Left ventricle myocardium inferior (tissue), 1 donor: ENCODE data around the gene DVL2. TPM values are rescaled to one million over a fixed set of nuclear protein-coding genes. Genes with fewer than 3 reads are reported as not detected.
A peak's percentile ranks its signal among the peaks of the same experiment; 100 is the strongest.

Experiments used
- DNase-seq: peaks from one replicate; pipeline ENCODE4 v3.0.0-alpha.2; 2020
- H3K27ac ChIP-seq: fragments of 200-600 bp; replicated peaks from 2 replicates; pipeline ENCODE4 v1.8.0; 2021
- H3K27me3 ChIP-seq: fragments of 200-600 bp; 2 replicates; pipeline ENCODE4 v1.8.0; 2021; ENCODE audit warnings: low read depth
- H3K36me3 ChIP-seq: fragments of 200-600 bp; 2 replicates; pipeline ENCODE4 v1.8.0; 2021
- H3K4me1 ChIP-seq: fragments of 200-600 bp; 2 replicates; pipeline ENCODE4 v1.8.0; 2021
- H3K4me3 ChIP-seq: fragments of 200-600 bp; 2 replicates; pipeline ENCODE4 v1.8.0; 2021; ENCODE audit warnings: mild to moderate bottlenecking, moderate library complexity
- H3K9me3 ChIP-seq: fragments of 200-600 bp; replicated peaks from 2 replicates; pipeline ENCODE4 v1.8.0; 2021
- CTCF ChIP-seq: fragments of 200-600 bp; IDR thresholded peaks from 2 replicates; pipeline ENCODE4 v1.8.0; 2021; ENCODE audit warnings: antibody characterized with exemption, mild to moderate bottlenecking, borderline replicate concordance
- intact Hi-C: fragments of 100-400 bp; cut with micrococcal nuclease; formaldehyde crosslinking; loops from one replicate; pipeline ENCODE4 v1.11.0; 2022
- total RNA-seq: library from RNA; stranded (reverse); fragmentation: NEBNext Ultra II Directional; extraction: Animal tissue kit (Norgen Biotek cat#: 25700); gene quantifications from one replicate; pipeline ENCODE4 v1.2.1, GENCODE V29; 2021
- donor health status: DM: no; HTN: yes; CAD: no; lungs with severe emphysema.

DVL2 gene
- total RNA-seq, 1 donor from 2014 or later, result 19.8 TPM

- Histone ChIP-seq H3K4me3 (peak within 1 kb of the TSS; percentile 85), H3K36me3 (peaks cover 45% of the 10 kb centered on the region), H3K4me1 (peaks cover 97% of the 10 kb centered on the region), H3K27ac (peak within 1 kb of the TSS; percentile 98), H3K9me3 (no peaks in the 10 kb centered on the region), H3K27me3 (no peaks in the 10 kb centered on the region)
- intact Hi-C loops, result no loop called here
- peak; percentile 95 for DNase-seq
- no peak for TF ChIP-seq CTCF
Observed at GRCh38 chr17:7219812-7220592, 14.3 kb downstream of the DVL2 start, which contains the start of the genes ACADVL and DLG4. TSS of gene ACADVL (plus strand) at chr17:7219938. CDS start at chr17:7219985, 47 bp downstream. TSS of gene DLG4 (minus strand) at chr17:7219836.

GRCh38 chr17:7219229-7219811, 15.0 kb downstream of the DVL2 start:
- H3K27ac ChIP-seq, result peak overlapping the region; percentile 98
- intact Hi-C loops, result no loop called here
- DNase-seq, result no peak
- peaks cover 97% of the 10 kb centered on the region for H3K4me1 ChIP-seq
- no peaks in the 10 kb centered on the region for H3K9me3 ChIP-seq
- peaks cover 38% of the 10 kb centered on the region for H3K36me3 ChIP-seq
- TF ChIP-seq CTCF, result no peak
- no peaks in the 10 kb centered on the region for H3K27me3 ChIP-seq
- H3K4me3 ChIP-seq, result peak overlapping the region; percentile 85

GRCh38 chr17:7218758-7219157, 15.6 kb downstream of the DVL2 start:
- no peaks in the 10 kb centered on the region for H3K9me3 ChIP-seq
- H3K4me3 ChIP-seq, result no peak overlapping the region
- no peak for TF ChIP-seq CTCF
- DNase-seq, result no peak
- intact Hi-C loops, result no loop called here
- peaks cover 32% of the 10 kb centered on the region for H3K36me3 ChIP-seq
- H3K27ac ChIP-seq, result peak overlapping the region; percentile 98
- H3K27me3 ChIP-seq, result no peaks in the 10 kb centered on the region
- peaks cover 97% of the 10 kb centered on the region for H3K4me1 ChIP-seq

GRCh38 chr17:7218166-7218565, 16.2 kb downstream of the DVL2 start:
- H3K36me3 ChIP-seq, result peaks cover 26% of the 10 kb centered on the region
- H3K27me3 ChIP-seq, result no peaks in the 10 kb centered on the region
- peak overlapping the region; percentile 81 for H3K4me3 ChIP-seq
- peaks cover 93% of the 10 kb centered on the region for H3K4me1 ChIP-seq
- no peak for DNase-seq
- H3K9me3 ChIP-seq, result no peaks in the 10 kb centered on the region
- intact Hi-C loops, result no loop called here
- no peak for TF ChIP-seq CTCF
- peak overlapping the region; percentile 98 for H3K27ac ChIP-seq

GRCh38 chr17:7217113-7217987, 17.0 kb downstream of the DVL2 start:
- H3K27me3 ChIP-seq, result no peaks in the 10 kb centered on the region
- no peaks in the 10 kb centered on the region for H3K9me3 ChIP-seq
- H3K36me3 ChIP-seq, result peaks cover 18% of the 10 kb centered on the region
- intact Hi-C loops, result no loop called here
- peak overlapping the region; percentile 98 for H3K27ac ChIP-seq
- peak overlapping the region; percentile 81 for H3K4me3 ChIP-seq
- DNase-seq, result peak; percentile 60
- H3K4me1 ChIP-seq, result peaks cover 85% of the 10 kb centered on the region
- no peak for TF ChIP-seq CTCF
